Measurements from ENCODE around the gene ALDH1A3.

ALDH1A3 gene

DNA sequence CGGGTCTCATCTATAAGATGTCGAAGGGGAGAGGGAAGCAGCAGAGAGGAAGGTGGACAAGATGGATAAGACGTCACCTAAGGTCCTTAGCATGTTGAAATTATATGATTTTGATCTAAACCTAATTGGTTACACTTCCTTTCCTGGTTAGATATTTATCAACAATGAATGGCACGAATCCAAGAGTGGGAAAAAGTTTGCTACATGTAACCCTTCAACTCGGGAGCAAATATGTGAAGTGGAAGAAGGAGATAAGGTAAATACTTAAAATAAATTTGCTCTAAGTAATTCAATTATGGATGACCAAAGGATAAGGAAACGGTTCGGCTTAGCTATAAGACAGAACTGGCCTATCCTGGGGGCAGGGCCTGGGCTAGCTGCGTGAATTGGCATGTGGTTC, 5.5 kb downstream of the ALDH1A3 start:
- FAIRE-seq: no peak

DNA sequence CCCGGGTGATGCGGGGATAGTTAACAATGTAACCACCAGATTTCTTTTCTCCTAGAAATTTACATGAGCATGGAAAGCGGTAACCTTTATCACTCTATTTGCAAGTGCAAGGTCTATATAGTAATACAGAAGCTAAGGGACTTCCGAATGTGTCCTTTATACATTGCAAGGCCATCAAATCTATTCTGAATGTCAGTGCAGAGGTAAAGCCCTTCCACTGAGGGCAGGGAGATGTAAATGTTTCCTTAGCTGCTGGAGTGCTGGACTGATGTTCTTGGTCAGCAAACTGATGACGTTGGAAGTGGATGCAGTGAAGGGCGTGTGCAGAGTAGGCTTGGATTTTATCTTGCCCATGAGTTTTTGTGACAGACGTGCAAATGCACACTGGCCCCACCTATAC, 6.2 kb downstream of the ALDH1A3 start:
- no peak for FAIRE-seq

DNA sequence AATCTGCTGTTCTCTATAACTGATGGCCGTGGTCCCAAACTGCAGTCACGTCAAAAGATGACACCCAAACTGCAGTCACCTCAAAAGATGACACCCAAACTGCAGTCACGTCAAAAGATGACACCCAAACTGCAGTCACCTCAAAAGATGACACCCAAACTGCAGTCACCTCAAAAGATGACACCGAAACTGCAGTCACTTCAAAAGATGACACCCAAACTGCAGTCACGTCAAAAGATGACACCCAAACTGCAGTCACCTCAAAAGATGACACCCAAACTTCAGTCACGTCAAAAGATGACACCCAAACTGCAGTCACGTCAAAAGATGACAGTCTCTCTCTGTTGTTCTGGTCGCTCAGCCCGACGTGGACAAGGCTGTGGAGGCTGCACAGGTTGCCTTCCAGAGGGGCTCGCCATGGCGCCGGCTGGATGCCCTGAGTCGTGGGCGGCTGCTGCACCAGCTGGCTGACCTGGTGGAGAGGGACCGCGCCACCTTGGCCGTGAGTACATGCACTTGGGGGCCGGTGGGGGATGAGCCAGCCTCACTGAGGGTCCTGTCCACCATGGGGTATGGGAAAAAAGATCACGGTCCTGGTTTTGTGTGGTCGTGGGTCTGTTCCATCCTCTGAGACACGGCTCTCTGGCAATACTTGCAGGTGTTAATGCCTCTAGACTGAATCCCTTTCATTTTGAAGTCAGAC, 7.7 kb downstream of the ALDH1A3 start:
- no peak for FAIRE-seq

DNA sequence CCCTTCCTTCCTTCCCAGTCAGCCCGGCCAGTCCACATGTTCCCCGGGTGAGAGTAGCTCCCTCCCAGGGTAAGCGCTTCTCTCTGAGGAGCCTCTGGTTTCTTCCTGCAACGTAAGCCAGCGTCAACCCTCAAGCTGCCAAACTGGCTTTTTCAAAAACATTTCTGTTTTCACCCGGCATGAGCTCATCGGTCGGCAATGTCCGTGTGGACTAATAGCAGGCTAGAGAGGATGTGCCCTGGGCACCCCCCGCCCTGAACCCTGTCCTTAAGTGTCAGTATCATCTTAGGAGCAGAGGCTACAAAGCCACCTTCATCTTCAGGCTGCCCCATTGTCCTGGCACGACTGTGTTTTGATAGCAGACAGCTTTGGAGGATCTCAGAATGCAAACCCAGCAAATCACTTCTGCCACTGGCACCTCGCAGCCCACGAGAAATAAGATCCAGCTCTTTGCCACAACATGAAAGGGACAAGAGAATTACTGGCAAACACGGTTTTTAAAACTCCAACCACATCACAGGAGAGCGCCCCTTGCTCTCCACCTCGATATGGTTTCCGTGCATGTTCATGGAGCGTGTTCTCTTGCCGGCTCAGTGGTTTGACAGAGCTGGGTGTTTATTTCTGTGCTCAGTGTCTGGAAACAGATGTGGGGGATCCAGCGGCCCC, 9.9 kb downstream of the ALDH1A3 start:
- no peak for FAIRE-seq

DNA sequence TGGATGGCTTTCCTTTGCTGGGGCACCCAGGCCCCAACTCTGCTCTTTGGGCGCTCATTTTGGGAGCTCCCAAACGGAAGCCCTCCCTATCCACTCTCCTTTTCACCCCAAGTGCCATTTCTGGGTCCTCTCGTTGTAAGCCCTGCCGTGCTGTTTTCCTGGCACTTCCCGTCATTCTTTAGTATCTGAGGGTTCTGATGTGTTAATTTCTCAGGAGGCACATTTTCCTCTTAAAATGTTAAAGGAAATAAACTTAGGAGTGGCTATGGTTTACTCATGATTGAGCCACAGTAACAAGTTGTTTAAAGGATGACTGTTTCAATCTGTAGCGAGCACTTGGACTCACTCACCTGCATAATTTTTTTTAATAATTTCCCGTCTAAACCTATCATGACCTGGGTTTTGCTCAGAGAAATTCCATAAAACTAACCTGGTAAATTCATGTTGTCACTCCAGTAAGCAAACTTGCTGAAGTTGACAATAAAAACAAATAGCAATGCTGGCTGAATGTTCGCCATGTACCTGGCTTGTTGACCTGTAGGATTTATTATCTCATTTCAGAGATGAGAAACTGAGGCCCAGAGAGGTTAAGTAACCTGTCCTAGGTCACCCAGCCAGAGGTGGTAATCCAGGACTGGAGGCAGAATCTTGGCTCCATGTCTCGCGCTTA, 10.6 kb downstream of the ALDH1A3 start:
- FAIRE-seq: no peak

DNA sequence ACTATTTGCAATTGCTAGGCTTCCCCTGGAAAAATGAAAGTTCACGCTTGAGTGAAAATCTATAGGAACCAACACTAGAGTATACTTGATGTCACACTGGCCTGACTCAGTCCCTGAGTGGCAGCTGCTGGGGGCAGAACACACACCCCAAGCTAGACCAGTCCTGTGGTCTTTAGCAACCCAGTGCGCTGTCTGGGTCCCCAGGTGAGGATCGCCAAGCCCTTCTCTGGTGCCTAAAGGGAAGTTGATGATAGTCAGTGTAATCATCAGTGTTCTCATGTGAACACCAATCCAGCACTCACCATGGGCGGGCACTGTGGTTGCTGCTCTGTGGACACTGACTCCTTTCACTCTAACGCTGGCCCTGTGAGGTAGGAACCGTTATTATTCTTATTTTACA, 11.2 kb downstream of the ALDH1A3 start:
- no peak for FAIRE-seq

DNA sequence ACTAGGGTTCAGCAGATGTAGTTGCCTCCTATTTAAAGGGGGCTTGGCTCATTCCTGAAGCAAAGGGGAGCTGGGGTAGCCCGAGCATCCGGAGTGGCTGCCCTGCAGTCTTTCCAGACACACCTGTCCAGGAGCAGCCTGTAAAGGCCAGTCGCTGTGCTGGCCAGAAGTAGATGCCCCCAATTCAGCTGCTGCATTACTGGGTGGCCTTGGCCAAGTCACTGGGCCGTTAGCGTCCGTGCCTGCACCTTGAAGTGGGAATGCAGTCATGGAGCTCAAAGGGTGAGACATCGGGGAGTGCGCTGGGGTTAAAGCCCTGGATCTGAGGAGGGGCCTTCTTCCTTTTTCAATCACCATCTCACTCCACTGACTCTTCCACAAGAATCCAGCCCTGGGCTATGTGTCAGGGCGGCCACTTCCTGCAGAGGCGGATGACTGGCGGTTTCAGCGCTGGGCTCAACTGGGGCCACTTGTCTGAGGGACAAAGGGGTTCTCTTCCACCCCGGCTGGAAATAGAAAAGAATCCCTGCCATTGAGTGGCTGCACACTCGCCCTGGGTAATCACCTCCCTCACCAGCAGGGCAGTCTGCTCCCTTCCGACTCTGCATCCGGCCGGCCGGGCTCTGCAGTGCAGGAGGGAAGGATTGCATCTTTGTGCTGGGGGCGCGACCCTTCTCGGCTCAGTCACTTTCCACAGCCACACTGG, 11.8 kb downstream of the ALDH1A3 start:
- FAIRE-seq: no peak

DNA sequence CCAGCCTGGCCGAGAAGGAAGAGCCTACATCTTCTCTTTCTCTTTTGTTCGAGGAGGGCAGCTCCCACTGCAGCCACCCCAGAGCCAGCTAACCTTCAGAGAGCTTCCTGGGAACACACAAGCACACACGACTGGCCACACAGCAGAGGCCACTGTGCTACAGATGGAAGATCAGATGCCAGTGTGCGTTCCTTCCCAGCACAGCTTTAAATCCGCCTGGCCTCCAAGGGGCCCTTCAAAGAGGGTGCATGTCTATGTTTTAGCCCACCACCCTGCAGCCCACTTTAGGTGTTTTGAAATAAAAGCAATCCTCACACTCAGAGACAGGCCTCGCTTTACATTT, 12.4 kb downstream of the ALDH1A3 start:
- FAIRE-seq: no peak

DNA sequence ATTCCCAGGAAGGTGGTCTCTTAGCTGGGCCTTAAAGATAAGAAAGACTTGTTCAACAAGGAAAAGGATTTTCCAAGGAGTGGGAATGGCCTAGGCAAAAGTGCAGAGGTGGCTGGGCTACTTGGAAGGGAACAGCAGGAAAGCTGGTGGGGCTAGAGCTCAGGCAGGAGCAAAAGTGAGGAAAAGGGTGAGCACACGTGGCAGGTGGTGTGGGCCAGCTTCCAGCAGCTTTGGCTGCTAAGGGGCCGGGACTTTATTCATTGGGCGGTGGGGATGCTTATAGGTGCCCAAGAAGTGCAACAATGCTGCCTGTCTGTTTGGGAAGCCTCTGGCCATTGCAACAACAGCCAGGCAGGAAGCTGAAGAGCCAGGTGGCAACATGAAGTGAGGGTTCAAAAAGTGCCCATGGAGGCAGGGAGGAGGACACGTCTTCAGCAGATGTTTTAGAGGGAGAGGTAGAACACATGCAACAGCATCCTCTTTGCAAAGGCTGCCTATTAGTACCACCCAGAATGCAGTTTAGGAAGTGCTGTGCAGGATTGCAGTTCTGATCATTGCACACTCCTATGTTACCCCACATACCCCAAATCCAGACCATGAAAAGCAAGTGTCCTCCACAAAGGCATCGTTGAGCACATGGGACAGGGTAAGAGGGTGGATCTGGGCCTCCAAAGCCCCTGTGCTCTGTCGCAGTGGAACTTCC, 13.8 kb downstream of the ALDH1A3 start:
- FAIRE-seq: no peak

DNA sequence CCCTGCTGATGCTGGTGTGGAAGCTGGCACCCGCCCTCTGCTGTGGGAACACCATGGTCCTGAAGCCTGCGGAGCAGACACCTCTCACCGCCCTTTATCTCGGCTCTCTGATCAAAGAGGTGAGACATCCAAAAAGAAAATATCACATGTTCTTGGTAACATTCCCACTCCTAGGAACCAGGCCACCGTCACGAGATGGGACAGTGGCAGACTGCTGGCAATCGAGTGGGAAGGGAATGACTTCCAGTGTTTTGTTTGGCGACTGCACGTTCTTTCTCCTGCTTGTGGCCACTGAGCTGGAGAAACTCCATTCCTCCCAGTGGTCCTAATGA, 14.3 kb downstream of the ALDH1A3 start:
- FAIRE-seq: no peak

DNA sequence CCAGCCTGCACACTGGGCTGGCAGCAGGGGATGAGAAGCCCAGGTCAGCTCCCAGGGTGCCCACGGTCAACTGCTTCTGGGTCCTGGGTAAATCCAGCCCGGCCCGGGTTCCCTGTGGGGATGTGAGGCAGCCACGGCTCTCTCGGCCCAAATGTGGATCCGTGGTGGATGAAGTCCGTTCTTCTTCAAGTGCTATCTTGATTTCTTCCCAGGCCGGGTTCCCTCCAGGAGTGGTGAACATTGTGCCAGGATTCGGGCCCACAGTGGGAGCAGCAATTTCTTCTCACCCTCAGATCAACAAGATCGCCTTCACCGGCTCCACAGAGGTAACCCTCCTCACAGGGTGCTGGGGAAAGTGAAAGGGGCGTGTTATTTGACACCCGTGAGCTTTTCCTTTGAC, 16.1 kb downstream of the ALDH1A3 start:
- no peak for FAIRE-seq

DNA sequence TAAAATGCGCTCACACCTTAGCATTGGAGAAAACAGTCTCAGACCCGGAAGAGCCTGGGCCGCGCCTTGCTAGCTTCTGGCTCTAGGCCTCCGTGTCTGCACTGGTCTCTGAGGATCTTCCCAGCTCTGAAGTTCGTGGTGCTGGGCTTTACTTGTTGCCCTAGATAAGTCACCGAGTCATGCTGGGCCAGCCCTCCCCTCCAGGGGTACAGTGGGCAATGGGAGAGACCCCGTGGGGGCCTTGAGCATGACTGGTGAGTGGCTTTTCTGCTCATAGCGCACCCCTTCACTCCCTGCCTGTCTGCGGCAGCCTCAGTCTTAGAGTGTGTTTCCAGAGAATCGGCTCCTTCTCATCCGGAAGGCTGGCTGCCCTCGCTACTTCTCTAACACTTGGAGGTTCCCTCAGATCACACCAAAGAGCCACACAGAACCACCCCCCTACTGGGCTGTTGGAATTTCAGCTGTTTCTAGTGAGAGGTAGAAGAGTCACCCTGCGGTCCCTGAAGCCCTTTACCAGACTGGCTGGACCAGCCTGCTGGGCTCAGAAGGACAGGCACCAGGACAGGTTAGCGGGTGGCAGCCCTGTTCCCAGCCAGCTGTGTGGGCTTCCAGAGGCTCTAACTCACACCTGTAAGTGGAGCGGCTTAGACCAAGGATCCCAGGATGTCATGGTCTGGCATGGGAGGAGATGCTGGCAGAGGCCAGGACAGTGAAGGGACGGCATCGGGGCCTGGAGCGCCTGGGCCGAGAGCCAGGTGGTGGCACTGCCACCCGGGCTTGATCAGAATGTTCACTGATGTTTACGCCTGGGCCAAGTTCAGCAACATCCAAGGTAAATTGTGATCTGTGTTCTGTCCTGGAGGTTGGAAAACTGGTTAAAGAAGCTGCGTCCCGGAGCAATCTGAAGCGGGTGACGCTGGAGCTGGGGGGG, 17.9 kb downstream of the ALDH1A3 start:
- FAIRE-seq: no peak

DNA sequence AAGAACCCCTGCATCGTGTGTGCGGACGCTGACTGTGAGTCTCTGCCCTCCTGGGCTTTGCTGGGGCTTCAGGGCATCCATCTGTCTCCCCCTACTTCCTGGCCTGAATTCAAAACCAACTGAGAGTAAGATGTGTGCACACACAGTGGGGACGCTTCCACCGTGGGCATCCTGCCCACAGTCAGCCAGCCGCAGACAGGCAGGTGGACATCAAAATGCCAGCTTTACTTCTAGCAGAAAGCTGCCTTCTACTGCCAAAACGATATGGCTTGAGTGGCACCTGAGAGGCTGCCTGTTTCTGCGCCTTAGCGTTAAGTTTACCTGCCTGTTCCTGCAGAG, 18.5 kb downstream of the ALDH1A3 start:
- FAIRE-seq: no peak

DNA sequence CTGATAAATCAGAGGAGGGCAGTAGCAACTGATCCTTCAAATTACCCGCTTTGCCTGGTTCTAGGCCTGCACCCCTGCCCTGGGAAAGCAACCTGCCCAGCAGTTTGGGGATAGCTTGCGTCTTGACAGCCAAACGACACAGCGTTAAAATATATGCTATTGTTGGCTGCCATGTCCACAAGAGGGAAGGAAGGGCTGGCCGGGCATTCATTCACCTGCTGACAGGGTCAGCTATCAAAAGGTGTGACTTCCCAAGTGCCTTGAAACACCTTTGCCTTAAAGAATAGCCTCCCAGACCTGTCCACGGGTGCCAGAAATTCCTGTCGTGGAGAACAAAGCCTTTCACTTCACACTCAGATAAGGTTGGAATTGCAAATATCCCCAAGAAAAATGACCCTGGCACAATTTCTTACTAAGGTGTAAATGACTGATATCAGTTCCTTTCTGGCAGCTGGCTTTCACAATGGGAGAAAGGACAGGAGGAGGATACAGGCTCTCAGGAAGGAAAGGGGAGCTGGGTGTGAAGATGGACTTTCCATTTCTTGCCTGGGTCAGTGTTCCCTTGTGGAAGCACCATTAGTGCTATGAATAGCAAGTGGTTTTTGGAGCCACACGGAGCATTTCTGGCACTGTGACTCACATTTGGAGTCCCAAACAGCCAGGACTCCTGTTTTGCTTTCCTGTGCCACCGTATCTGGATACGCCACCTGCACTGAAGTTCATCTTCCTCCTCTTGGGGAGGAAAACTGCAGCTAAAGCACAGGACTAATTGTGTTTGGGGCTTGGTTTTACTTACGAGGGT, 19.2 kb downstream of the ALDH1A3 start:
- FAIRE-seq: no peak

DNA sequence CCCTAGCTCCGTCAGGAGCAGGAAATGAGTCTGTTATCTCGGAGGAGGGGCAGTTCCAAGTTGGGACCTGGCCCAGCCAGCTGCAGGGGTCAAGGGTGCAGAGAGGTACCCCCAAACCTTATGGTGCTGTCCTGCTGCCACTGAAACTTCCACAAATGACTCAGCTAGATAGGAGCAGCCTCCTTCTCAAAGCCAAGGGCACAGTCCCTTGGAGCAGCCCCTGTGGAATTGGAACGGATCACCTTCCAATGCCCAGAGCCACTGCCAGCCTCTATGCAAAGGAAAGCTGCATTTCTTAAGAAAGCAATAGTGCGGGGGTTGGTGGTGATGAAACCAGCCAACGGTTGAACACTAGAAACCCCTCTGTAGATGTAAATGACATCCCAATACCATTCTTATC, 20.0 kb downstream of the ALDH1A3 start:
- no peak for FAIRE-seq

DNA sequence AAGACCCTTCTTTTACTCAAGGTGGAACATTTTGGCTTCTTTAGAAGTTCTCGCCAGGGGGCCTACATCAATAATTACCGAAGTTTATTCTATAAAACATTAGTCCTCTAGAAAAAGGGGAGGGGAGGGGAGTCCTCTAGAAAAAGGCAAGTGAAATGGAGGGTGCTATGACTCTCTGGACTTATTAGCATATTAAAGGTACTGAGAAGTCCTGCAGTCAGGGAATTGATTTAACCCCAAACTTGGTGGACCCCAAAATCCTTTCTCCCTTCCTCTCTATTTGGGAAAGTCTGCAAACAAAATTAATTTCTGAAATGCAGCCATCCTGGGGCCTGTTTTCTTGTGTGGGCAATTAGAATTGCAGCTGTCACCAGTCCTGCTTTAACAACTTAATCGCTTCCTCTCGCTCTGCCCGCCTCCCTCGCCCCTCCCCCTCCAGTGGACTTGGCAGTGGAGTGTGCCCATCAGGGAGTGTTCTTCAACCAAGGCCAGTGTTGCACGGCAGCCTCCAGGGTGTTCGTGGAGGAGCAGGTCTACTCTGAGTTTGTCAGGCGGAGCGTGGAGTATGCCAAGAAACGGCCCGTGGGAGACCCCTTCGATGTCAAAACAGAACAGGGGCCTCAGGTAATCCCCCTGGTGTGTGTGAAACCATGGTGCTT, 20.6 kb downstream of the ALDH1A3 start:
- FAIRE-seq: no peak

DNA sequence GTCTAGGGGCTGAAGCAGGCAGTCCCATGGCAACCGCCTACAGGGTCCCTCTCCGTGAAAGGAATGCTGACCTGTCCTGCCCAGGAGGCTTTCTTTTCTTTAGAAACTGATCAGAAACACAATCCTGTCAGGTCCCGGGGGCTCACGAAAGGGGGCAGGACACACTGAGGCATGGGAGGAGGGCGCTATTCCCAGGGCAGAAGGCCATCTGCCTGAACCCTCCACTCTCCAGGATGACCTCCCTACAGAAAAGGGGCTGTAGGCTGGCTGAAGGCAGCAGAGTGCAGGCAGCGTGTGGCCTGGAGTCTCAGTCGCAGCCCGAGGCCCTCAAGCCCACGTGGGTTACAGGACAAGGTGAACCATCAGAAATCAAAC, 21.2 kb downstream of the ALDH1A3 start:
- no peak for FAIRE-seq

DNA sequence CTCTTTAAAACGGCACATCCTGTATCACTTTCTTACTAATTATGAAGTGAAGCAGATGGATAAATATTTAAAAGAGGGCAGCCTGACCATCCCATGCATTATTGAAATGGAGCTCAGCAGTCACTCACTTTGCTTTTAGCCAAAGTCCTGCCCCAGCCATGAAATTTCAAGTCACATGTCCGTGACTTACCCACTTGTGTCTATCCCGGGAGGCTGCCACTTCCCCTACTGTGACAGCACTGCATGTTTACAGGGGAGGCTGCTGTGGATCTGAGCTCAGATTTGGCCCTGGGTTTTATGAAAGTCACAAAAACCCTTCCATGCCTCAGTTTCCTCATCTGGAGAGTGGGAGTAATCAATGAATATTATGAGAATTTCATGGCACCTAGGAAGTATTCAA, 21.7 kb downstream of the ALDH1A3 start:
- FAIRE-seq: no peak

DNA sequence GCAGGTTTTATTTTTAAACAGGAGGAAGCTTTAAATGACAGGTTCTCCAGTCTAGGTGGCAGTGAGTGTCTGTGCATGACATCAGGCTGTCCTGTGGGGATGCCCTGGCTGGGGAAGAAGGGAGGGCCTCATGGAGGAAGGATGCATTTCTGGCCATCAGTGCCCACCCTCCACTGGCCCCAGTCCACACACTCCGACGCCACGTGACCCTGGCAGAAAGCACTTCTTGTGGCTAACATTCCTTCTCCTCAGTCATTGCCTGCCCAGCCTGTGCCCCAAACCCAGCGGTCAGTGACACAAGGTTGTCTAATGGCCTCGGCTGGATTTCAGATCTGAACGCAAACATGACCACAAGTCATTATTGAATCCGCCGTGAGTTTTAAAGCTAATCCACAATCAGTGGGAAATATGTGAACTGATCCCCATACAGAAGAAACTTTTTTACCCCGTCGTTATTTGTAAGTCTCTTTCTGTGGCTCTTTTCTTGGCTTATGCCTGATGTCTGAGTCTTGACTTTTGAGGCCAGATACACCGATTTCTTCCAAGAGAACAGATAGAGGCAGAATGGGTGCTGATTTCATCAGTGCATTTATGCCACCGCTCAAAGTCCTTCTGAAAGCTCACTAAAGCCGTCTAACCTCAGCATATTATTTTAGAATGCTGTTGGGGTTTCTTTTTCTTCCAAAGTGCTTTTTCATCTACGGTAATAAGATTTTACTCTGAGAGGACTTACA, 22.2 kb downstream of the ALDH1A3 start:
- no peak for FAIRE-seq
